Activated CD8-positive, alpha-beta T cell treated with anti-CD3 and anti-CD28 coated beads for 36 hours (primary cell): ENCODE results near the gene POLG2. TPM values are rescaled to one million over a fixed set of nuclear protein-coding genes. Genes with fewer than 3 reads are reported as not detected.

ENCODE experiments used
- ATAC-seq: fragments of 200-7000 bp; cut with Tn5 transposase; one replicate; pipeline ENCODE4 v1.10.0; 2021; ENCODE audit warnings: mild to moderate bottlenecking, moderate library complexity
- CTCF ChIA-PET: fragments of 350-600 bp; sonication (Branson Sonifier 250); formaldehyde crosslinking; loops from one replicate; lab custom pipeline; 2021; ENCODE audit warnings: antibody characterized with exemption; lab: Charles Lee
- POLR2A ChIA-PET: fragments of 350-600 bp; sonication (Branson Sonifier 250); formaldehyde crosslinking; loops from one replicate; lab custom pipeline; 2021; ENCODE audit warnings: antibody characterized with exemption; lab: Charles Lee
- DNase-seq: peaks from one replicate; pipeline ENCODE4 v3.0.0-alpha.2; 2020
- H3K27ac Mint-ChIP-seq: one replicate; pipeline ENCODE4 v1.8.0; 2021; ENCODE audit warnings: mild to moderate bottlenecking, mixed read lengths
- H3K27me3 Mint-ChIP-seq: one replicate; pipeline ENCODE4 v1.8.0; 2021; ENCODE audit warnings: mixed read lengths
- H3K36me3 Mint-ChIP-seq: one replicate; pipeline ENCODE4 v1.8.0; 2021; ENCODE audit warnings: low read depth, mixed read lengths
- H3K4me1 Mint-ChIP-seq: one replicate; pipeline ENCODE4 v1.8.0; 2021; ENCODE audit warnings: low read depth, mixed read lengths
- H3K4me3 Mint-ChIP-seq: one replicate; pipeline ENCODE4 v1.8.0; 2021; ENCODE audit warnings: mild to moderate bottlenecking, moderate library complexity, mixed read lengths
- H3K9me3 Mint-ChIP-seq: one replicate; pipeline ENCODE4 v1.8.0; 2021; ENCODE audit warnings: mixed read lengths
- intact Hi-C: fragments of 100-400 bp; cut with micrococcal nuclease; formaldehyde crosslinking; loops from one replicate; pipeline ENCODE4 v1.10.0; 2022
- total RNA-seq, 2 experiments: library from RNA; stranded (reverse); gene quantifications; one replicate each; pipeline ENCODE4 v1.2.3, GENCODE V29; 2021
- TF ChIP-seq, protein P1 (sequence below): fragments of 200-600 bp; IDR thresholded peaks from one replicate; pipeline ENCODE4 v1.8.0; 2022; ENCODE audit warnings: antibody characterized with exemption, mild to moderate bottlenecking

Gene POLG2
- total RNA-seq, 2 experiments from 2014 or later = 37.3 to 41.1 TPM

DNA sequence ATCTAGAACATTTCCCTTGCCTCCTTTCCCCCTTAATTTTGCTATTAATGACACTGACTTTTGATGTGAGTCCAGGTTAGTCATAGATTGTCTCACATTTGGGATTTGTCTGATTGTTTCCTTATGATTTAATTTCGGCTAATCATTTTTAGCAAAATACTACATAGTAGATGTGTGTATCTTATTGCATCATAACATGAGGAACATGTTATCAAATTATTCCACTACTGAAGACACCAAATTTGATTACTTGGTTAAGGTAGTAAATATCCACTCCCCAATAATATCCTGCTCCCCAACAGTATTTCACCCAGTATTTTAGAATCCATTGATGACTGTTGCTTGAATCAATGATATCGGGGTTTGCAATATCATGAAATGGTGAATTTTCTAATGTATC lies 2.7 kb downstream of the POLG2 start:
- Mint-ChIP-seq H3K27ac (peak overlapping the region; percentile 37), H3K4me1 (peaks cover 38% of the 10 kb centered on the region), H3K9me3 (no peaks in the 10 kb centered on the region), H3K4me3 (peak overlapping the region; percentile 100), H3K36me3 (peaks cover 68% of the 10 kb centered on the region), H3K27me3 (no peaks in the 10 kb centered on the region)
- DNase-seq = no peak
- POLR2A ChIA-PET = interaction anchor here (5.2 kb wide), 1 partner anchor 12 kb away, joined by 143 read pairs; the partner anchor contains the start of genes CEP95 and DDX5
- ATAC-seq = no peak
- intact Hi-C loops = loop anchor here (5.0 kb wide), 1 partner anchor 72 kb away; no protein-coding TSS in a partner anchor
- TF ChIP-seq, protein P1, sequence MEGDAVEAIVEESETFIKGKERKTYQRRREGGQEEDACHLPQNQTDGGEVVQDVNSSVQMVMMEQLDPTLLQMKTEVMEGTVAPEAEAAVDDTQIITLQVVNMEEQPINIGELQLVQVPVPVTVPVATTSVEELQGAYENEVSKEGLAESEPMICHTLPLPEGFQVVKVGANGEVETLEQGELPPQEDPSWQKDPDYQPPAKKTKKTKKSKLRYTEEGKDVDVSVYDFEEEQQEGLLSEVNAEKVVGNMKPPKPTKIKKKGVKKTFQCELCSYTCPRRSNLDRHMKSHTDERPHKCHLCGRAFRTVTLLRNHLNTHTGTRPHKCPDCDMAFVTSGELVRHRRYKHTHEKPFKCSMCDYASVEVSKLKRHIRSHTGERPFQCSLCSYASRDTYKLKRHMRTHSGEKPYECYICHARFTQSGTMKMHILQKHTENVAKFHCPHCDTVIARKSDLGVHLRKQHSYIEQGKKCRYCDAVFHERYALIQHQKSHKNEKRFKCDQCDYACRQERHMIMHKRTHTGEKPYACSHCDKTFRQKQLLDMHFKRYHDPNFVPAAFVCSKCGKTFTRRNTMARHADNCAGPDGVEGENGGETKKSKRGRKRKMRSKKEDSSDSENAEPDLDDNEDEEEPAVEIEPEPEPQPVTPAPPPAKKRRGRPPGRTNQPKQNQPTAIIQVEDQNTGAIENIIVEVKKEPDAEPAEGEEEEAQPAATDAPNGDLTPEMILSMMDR = no peak
- CTCF ChIA-PET = interaction anchor here (4.8 to 7.0 kb wide), 3 partner anchors 12 to 155 kb away, joined by 32 to 56 read pairs (median 33); partner anchors contain the start of genes CEP95 and DDX5

DNA sequence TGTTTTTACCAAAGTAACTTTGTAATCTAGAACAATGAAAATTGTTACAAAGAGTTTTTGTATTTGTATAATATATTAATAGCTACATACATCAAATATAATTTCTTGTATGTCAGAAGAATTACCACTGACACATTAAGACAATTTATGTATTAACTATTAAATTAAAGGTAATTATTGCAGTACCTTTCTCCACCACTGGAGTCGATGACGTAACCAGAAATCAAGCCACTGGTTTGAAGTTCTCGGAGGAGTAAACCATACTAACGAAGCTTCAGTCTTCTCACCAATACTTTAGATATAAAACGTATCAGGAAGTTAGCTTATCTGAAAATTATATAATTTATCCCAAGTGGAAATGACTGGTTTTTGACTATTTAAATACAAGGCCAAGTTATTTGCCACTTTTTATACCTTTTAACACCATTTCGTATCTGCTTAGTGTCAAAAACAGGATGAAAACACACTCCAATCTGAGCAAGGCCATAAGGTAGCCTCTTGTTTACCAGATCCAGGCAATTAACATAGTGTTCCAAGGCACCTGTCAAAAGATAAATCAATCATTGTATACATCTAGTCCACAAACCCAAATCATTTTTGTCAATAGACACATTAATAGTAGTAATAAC lies 4.3 kb downstream of the POLG2 start:
- no peaks in the 10 kb centered on the region for H3K9me3 Mint-ChIP-seq
- intact Hi-C loops = loop anchor here (5.0 kb wide), 1 partner anchor 70 kb away; no protein-coding TSS in a partner anchor
- ChIA-PET CTCF (interaction anchor here (0.8 to 6.1 kb wide), 27 partner anchors 10 to 179 kb away, joined by 3 to 178 read pairs (median 5); partner anchors contain the start of genes CEP95, DDX5 and PECAM1), POLR2A (interaction anchor here (0.9 to 4.5 kb wide), 5 partner anchors 10 to 170 kb away, joined by 3 to 42 read pairs (median 4); partner anchors contain the start of genes CEP95, DDX5 and SMURF2)
- DNase-seq (peak; percentile 18), ATAC-seq (no peak)
- peaks cover 63% of the 10 kb centered on the region for H3K36me3 Mint-ChIP-seq
- TF ChIP-seq, protein P1 = peak; percentile 74
- H3K4me3 Mint-ChIP-seq = no peak overlapping the region
- peak overlapping the region; percentile 45 for H3K27ac Mint-ChIP-seq
- peaks cover 26% of the 10 kb centered on the region for H3K4me1 Mint-ChIP-seq
- H3K27me3 Mint-ChIP-seq = no peaks in the 10 kb centered on the region

GRCh38 chr17:64491994-64492393 lies 4.9 kb downstream of the POLG2 start:
- ChIA-PET POLR2A (interaction anchor here (0.5 to 4.5 kb wide), 4 partner anchors 10 to 163 kb away, joined by 3 to 42 read pairs (median 4); partner anchors contain the start of genes CEP95 and DDX5), CTCF (interaction anchor here (0.8 to 6.1 kb wide), 29 partner anchors 11 to 192 kb away, joined by 3 to 178 read pairs (median 5); partner anchors contain the start of genes CEP95, DDX5, MILR1 and PECAM1)
- no peak overlapping the region for H3K27ac Mint-ChIP-seq
- TF ChIP-seq, protein P1 = no peak
- no peaks in the 10 kb centered on the region for H3K9me3 Mint-ChIP-seq
- intact Hi-C loops = loop anchor here (5.0 kb wide), 1 partner anchor 70 kb away; no protein-coding TSS in a partner anchor
- H3K36me3 Mint-ChIP-seq = peaks cover 60% of the 10 kb centered on the region
- no peaks in the 10 kb centered on the region for H3K27me3 Mint-ChIP-seq
- ATAC-seq (no peak), DNase-seq (no peak)
- peaks cover 25% of the 10 kb centered on the region for H3K4me1 Mint-ChIP-seq
- no peak overlapping the region for H3K4me3 Mint-ChIP-seq

DNA sequence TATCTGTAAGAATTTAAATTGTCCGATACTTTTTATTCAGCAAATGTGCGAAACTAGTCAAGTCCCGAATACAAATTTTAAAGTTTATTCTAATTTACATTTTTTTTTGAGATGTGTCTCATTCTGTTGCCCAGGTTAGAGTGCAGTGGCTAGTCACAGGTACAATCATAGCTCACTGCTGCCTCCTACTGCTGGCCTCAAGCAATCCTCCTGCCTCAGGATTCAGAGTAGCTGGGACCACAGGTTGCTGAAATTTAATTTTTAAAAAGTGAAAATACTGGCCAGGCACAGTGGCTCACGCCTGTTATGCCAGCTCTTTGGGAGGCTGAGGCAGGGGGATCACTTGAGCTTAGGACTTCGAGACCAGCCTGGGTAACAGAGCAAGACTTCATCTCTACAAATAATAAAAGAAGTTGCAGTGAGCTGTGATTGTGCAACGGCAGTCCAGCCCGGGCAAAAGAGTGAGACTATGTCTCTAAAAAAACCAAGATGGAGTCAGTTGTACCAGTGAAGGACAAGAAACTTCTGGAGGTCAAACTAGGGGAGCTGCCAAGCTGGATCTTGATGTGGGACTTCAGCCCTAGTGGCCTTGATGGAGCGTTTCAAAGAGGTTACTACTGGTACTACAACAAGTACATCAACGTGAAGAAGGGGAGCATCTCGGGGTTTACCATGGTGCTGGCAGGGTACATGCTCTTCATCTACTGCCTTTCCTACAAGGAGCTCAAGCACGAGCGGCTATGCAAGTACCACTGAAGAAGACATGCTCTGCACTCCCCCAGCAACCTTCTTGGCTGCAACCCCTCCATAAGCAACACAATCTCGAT lies 5.6 kb downstream of the POLG2 start:
- intact Hi-C loops = loop anchor here (5.0 kb wide), 1 partner anchor 69 kb away; no protein-coding TSS in a partner anchor
- TF ChIP-seq, protein P1 = peak; percentile 74
- DNase-seq = peak; percentile 72
- Mint-ChIP-seq H3K4me1 (peaks cover 25% of the 10 kb centered on the region), H3K27ac (no peak overlapping the region), H3K36me3 (peaks cover 55% of the 10 kb centered on the region), H3K4me3 (no peak overlapping the region), H3K9me3 (no peaks in the 10 kb centered on the region), H3K27me3 (no peaks in the 10 kb centered on the region)
- peak; percentile 82 for ATAC-seq
- ChIA-PET CTCF (interaction anchor here (0.7 to 6.1 kb wide), 33 partner anchors 9 to 220 kb away, joined by 3 to 178 read pairs (median 5); partner anchors contain the start of genes CEP95, DDX5, MILR1 and SMURF2), POLR2A (interaction anchor here (0.5 to 4.5 kb wide), 6 partner anchors 9 to 163 kb away, joined by 3 to 42 read pairs (median 4); partner anchors contain the start of genes CEP95 and DDX5)
